T-cell (primary cell): ENCODE results near the gene GRIP2. TPM values are rescaled to one million over a fixed set of nuclear protein-coding genes. Genes with fewer than 3 reads are reported as not detected.

ENCODE experiments used
- ATAC-seq, 4 experiments: fragments of 200-7000 bp in 3 of 4; fragments of 150-1000 bp in 1 of 4; cut with Tn5 transposase; replicated peaks in 1 of 4; 1 replicate in 3 of 4; 2 replicates in 1 of 4; pipeline ENCODE4 v1.10.0; 2021; ENCODE audit warnings: moderate library complexity in 3 of 4, mild to moderate bottlenecking in 2 of 4, moderate number of reproducible peaks in 1 of 4
- CTCF ChIA-PET, 2 donors: fragments of 300-600 bp; sonication (Branson Sonifier 250); formaldehyde crosslinking; loops; one replicate each; lab custom pipeline; 2022; ENCODE audit warnings: antibody characterized with exemption in 2 of 2; lab: Charles Lee
- POLR2A ChIA-PET, 2 donors: fragments of 300-600 bp; sonication (Branson Sonifier 250); formaldehyde crosslinking; loops; one replicate each; lab custom pipeline; 2022; ENCODE audit warnings: antibody characterized with exemption in 2 of 2; lab: Charles Lee
- DNase-seq, 35 experiments: peaks; one replicate each; pipeline versions ENCODE4 v3.0.0 to v3.0.0-alpha.2; 2013 to 2023
- H3K27ac ChIP-seq: one replicate; pipeline ENCODE4 v1.5.1; 2013; ENCODE audit warnings: low read length
- H3K27me3 ChIP-seq, 2 experiments: replicated peaks in 1 of 2; 1 replicate in 1 of 2; 2 replicates in 1 of 2; pipeline versions ENCODE4 v1.6.1 to v1.7.0; 2013; ENCODE audit warnings: low read length in 1 of 2, mixed read lengths in 1 of 2; ENCODE audit not compliant: control insufficient read depth in 2 of 2, insufficient read depth in 2 of 2; ENCODE audit errors: extremely low read depth in 1 of 2
- H3K36me3 ChIP-seq, 2 donors: 1 replicate in 1 of 2; 2 replicates in 1 of 2; pipeline versions ENCODE4 v1.6.1 to v1.7.0; 2013; ENCODE audit warnings: low read length in 1 of 2; ENCODE audit not compliant: control insufficient read depth in 2 of 2, insufficient read depth in 1 of 2; ENCODE audit errors: extremely low read depth in 1 of 2
- H3K4me1 ChIP-seq, 2 experiments: 1 replicate in 1 of 2; 2 replicates in 1 of 2; pipeline versions ENCODE4 v1.6.1 to v1.7.0; 2013; ENCODE audit warnings: low read length in 2 of 2, mixed read lengths in 1 of 2; ENCODE audit not compliant: insufficient read depth in 2 of 2, control insufficient read depth in 1 of 2; ENCODE audit errors: extremely low read depth in 1 of 2
- H3K4me3 ChIP-seq, 2 donors: 1 replicate in 1 of 2; 2 replicates in 1 of 2; pipeline versions ENCODE4 v1.5.1 to v1.7.0; 2013; ENCODE audit warnings: mild to moderate bottlenecking in 2 of 2, low read length in 1 of 2, moderate library complexity in 1 of 2; ENCODE audit not compliant: control insufficient read depth in 1 of 2; ENCODE audit errors: extremely low read depth in 1 of 2
- H3K9me3 ChIP-seq: 2 replicates; pipeline ENCODE4 v1.7.0; 2013
- H3K27ac Mint-ChIP-seq, 2 donors: one replicate each; pipeline ENCODE4 v1.8.0; 2020 to 2021; ENCODE audit warnings: mild to moderate bottlenecking in 2 of 2, mixed read lengths in 2 of 2
- H3K27me3 Mint-ChIP-seq, 2 donors: one replicate each; pipeline ENCODE4 v1.8.0; 2021 to 2022; ENCODE audit warnings: mixed read lengths in 2 of 2
- H3K36me3 Mint-ChIP-seq: one replicate; pipeline ENCODE4 v1.8.0; 2021; ENCODE audit warnings: mixed read lengths
- H3K4me1 Mint-ChIP-seq, 3 donors: one replicate each; pipeline ENCODE4 v1.8.0; 2020 to 2022; ENCODE audit warnings: mixed read lengths in 3 of 3, mild to moderate bottlenecking in 1 of 3
- H3K4me3 Mint-ChIP-seq, 3 donors: one replicate each; pipeline ENCODE4 v1.8.0; 2020 to 2022; ENCODE audit warnings: mild to moderate bottlenecking in 3 of 3, mixed read lengths in 3 of 3, moderate library complexity in 3 of 3
- H3K9me3 Mint-ChIP-seq, 3 donors: one replicate each; pipeline ENCODE4 v1.8.0; 2020 to 2022; ENCODE audit warnings: mixed read lengths in 3 of 3
- whole genome bisulfite sequencing: methylation state at CpG from one replicate; pipeline ENCODE4 v1.1.5; 2013; ENCODE audit warnings: missing lambda C conversion rate; ENCODE audit not compliant: insufficient coverage; 5-methylcytosine and 5-hydroxymethylcytosine counted together
- total RNA-seq, 35 experiments: library from RNA in 6 of 35; stranded (reverse) in 6 of 35; fragments of 120-200 nt in 1 of 35; gene quantifications; one replicate each; pipeline versions ENCODE4 v1.2.1 to v1.2.4 and lab custom pipeline; 2013 to 2026

The GRIP2 gene
- total RNA-seq, 5 donors from 2014 or later (not counting 1 experiment from before 2014, with no cell fraction given), result 0.20 TPM; not detected in 4

DNA sequence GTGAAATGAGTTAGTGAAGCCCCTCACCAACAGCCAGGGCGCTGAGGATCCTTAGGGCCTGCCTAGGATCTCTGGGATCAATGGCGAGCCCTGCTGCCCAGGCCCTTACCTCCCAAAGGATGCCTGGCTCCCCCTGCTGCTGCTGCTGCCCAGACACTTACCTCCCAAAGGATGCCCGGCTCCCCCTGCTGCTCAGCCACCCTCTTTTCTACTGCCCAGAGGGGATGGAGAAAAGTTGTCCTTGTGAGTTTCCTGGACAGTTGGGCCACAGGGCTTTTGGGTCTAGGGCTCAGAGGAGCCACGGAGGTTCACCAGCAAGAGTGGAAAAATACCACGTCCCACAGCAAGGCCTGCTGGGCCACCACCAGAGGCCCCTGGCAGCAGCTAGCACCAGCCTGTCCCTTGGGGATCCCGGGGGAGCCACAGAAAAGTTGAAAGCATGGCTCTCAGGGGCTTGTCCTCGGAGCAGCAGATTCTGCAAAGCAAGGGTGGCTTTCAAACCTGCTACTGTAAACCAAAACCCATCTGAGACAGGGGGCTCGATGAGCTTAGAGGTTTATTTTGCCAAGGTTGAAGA lies 78.3 kb downstream of the GRIP2 start:
- Mint-ChIP-seq H3K4me1 (peaks cover 0 to 4% (median 0%) of the 10 kb centered on the region in 3 donors), H3K9me3 (no peaks in the 10 kb centered on the region), H3K27me3 (no peaks in the 10 kb centered on the region), H3K4me3 (no peak overlapping the region), H3K27ac (no peak overlapping the region), H3K36me3 (peaks cover 31% of the 10 kb centered on the region)
- H3K4me3 ChIP-seq, result no peak overlapping the region
- no peaks in the 10 kb centered on the region for H3K27me3 ChIP-seq
- ATAC-seq (peak; percentile 48 to 74 (median 64)), DNase-seq (peak in 29 of 35 experiments; percentile 13 to 63 (median 31))
- H3K4me1 ChIP-seq, result no peaks in the 10 kb centered on the region
- POLR2A ChIA-PET, result no interaction called here
- no peak overlapping the region for H3K27ac ChIP-seq
- peaks cover 25 to 75% of the 10 kb centered on the region in 2 donors for H3K36me3 ChIP-seq
- H3K9me3 ChIP-seq, result no peaks in the 10 kb centered on the region
- CTCF ChIA-PET, result interaction anchor here in 1 of 2 donors (1.1 to 2.8 kb wide), 3 partner anchors 24 to 565 kb away, joined by 3 to 10 read pairs (median 9); partner anchors contain the start of gene SLC6A6
- WGBS, result 90% methylated on average over 5 of the region's 8 CpGs

DNA sequence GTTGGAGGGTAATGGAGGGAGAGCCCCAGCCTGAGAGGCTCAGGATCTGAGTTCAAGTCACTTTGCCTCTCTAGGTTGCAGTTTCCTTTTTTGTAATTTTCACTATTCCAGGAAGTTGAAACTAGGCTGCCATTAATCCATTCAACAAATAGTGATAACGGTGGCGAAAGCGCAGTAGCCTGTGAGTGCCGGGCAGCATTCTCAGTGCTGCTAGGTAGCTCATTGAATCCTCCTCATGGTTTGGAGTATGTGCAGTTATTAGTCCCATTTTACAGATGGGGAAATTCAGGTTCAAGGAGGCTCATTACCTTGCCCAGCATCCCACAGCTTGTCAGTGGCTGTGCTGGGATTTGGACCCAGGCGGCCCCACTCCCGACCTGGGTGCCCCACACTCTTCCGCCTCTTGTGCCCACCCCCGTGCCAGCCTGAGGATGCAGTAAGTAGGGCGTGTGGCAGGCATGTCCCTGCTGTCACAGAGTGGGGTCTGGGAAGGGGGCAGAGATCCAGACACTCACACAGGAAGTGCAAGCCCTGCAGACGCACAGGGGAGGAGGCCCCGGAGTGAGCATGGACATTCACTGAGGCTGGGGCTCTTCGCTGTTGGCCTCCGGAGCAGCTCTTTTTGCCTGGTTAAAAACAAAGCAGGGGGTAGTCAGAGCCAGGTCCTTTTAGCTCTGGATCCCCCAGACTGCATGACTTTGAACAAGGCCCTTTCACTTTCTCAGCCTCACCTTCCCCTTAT lies 79.0 kb downstream of the GRIP2 start:
- peak in 1 of 4 experiments; percentile 15 for ATAC-seq
- Mint-ChIP-seq H3K9me3 (no peaks in the 10 kb centered on the region), H3K4me1 (peaks cover 0 to 4% (median 0%) of the 10 kb centered on the region in 3 donors), H3K27me3 (no peaks in the 10 kb centered on the region), H3K36me3 (peaks cover 31% of the 10 kb centered on the region), H3K4me3 (no peak overlapping the region), H3K27ac (no peak overlapping the region)
- POLR2A ChIA-PET, result no interaction called here
- DNase-seq, result no peak
- 91% methylated on average over 9 of the region's 13 CpGs for WGBS
- Histone ChIP-seq H3K36me3 (peaks cover 22 to 70% of the 10 kb centered on the region in 2 donors), H3K4me3 (no peak overlapping the region), H3K4me1 (no peaks in the 10 kb centered on the region), H3K9me3 (no peaks in the 10 kb centered on the region), H3K27ac (no peak overlapping the region), H3K27me3 (no peaks in the 10 kb centered on the region)
- CTCF ChIA-PET, result interaction anchor here in 1 of 2 donors (1.1 to 2.8 kb wide), 3 partner anchors 25 to 564 kb away, joined by 3 to 10 read pairs (median 9); partner anchors contain the start of gene SLC6A6

DNA sequence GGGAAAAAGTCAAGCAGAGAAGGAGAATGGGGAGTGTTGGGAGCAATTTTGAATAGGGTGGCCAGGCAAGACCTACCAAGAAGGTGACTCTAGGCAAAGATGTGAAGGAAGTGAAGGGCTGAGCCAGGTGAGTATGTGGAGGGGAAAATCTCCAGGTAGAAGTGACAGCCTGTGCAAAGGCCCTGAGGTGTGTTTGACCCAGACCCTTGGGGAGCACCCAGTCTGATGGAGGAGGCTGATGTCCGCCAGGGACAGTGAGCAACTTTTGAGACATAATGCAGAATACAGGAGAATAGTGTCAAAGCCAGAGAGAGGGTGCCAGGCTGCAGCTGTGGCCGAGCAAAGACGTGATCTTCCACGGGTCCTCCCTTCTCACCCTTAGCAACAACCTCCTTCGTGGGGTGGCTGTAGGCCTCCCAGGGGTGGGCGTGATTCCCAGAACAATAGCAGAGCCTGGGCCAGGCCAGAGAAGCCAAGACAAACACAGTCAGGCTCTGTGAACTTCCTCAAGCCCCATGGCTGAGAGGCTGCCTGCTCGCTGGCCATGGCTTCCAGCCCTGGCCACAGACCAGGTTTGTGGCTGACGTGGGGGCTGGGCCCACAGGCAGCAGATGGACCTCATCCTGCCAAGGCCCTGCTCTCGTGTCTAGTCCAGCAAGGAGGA lies 79.7 kb downstream of the GRIP2 start:
- Mint-ChIP-seq H3K4me3 (no peak overlapping the region), H3K27ac (peak overlapping the region; percentile 68 to 71), H3K9me3 (no peaks in the 10 kb centered on the region), H3K4me1 (peaks cover 0 to 4% (median 0%) of the 10 kb centered on the region in 3 donors), H3K27me3 (no peaks in the 10 kb centered on the region), H3K36me3 (peaks cover 33% of the 10 kb centered on the region)
- H3K9me3 ChIP-seq, result no peaks in the 10 kb centered on the region
- H3K27ac ChIP-seq, result no peak overlapping the region
- H3K27me3 ChIP-seq, result no peaks in the 10 kb centered on the region
- peaks cover 22 to 71% of the 10 kb centered on the region in 2 donors for H3K36me3 ChIP-seq
- H3K4me3 ChIP-seq, result no peak overlapping the region
- ATAC-seq (no peak), DNase-seq (no peak)
- WGBS, result 97% methylated on average over 3 of the region's 9 CpGs
- ChIA-PET POLR2A (no interaction called here), CTCF (interaction anchor here in 1 of 2 donors (2.7 to 2.8 kb wide), 2 partner anchors 58 to 564 kb away, joined by 9 to 10 read pairs; partner anchors contain the start of gene SLC6A6)
- H3K4me1 ChIP-seq, result no peaks in the 10 kb centered on the region

DNA sequence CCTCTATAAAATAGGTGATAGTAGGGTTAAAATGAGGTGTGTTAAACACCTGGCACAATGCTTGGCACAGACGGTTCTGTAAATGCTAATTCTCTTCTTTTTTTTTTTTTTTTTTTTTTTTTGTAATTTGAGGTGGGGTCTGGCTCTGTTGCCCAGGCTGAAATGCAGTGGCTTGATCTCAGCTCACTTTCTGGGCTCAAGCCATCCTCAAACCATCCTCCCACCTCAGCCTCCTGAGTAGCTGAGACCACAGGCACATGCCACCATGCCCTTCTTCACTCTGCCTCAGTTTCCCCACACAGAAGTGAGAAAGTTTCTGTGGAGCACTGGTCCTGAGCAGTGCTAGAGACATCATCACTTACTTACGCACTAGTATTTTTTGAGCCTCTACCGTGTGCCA lies 80.4 kb downstream of the GRIP2 start:
- H3K4me3 Mint-ChIP-seq, result no peak overlapping the region

DNA sequence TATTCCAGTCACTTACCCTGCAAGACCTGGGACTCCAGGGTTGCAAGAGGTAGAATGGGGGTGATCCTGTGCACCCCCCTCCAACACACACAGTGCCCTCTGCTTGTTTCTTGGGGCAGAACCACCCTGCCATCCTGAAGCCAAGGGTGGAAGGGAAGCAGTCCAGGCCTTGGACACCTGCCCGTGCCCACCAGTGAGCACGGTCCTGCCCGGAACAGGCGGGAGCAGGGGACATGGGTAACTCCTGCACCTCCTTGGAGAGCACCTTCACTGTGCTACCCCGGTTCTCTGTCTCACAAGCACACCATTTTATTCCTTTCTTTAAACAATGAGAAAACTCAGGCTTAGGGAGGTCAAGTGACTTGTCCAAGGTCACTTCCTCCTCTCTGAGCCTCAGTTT lies 80.8 kb downstream of the GRIP2 start:
- peak overlapping the region in 1 of 2 donors; percentile 55 for H3K27ac Mint-ChIP-seq
- no peaks in the 10 kb centered on the region for H3K27me3 Mint-ChIP-seq
- H3K36me3 Mint-ChIP-seq, result peaks cover 35% of the 10 kb centered on the region
- POLR2A ChIA-PET, result no interaction called here
- Histone ChIP-seq H3K36me3 (peaks cover 16 to 66% of the 10 kb centered on the region in 2 donors), H3K27ac (no peak overlapping the region), H3K4me1 (no peaks in the 10 kb centered on the region), H3K27me3 (no peaks in the 10 kb centered on the region), H3K9me3 (no peaks in the 10 kb centered on the region), H3K4me3 (no peak overlapping the region)
- no peaks in the 10 kb centered on the region for H3K9me3 Mint-ChIP-seq
- H3K4me3 Mint-ChIP-seq, result no peak overlapping the region
- DNase-seq (no peak), ATAC-seq (no peak)
- H3K4me1 Mint-ChIP-seq, result peaks cover 0 to 4% (median 0%) of the 10 kb centered on the region in 3 donors
- WGBS, result 94% methylated on average over 4 of the region's 5 CpGs
- CTCF ChIA-PET, result interaction anchor here (0.5 to 1.1 kb wide), 3 partner anchors 57 to 219 kb away, joined by 3 to 6 read pairs (median 3); partner anchors contain the start of gene SLC6A6 (in 2 of the 2)

More for the DNA sequence above, 80.4 kb downstream of the GRIP2 start:
- Mint-ChIP-seq H3K27me3 (no peaks in the 10 kb centered on the region), H3K36me3 (peaks cover 36% of the 10 kb centered on the region), H3K27ac (peak overlapping the region; percentile 68 to 71), H3K4me1 (peaks cover 0 to 4% (median 0%) of the 10 kb centered on the region in 3 donors), H3K9me3 (no peaks in the 10 kb centered on the region)
- ATAC-seq (no peak), DNase-seq (no peak)
- Histone ChIP-seq H3K36me3 (peaks cover 16 to 68% of the 10 kb centered on the region in 2 donors), H3K27ac (no peak overlapping the region), H3K4me1 (no peaks in the 10 kb centered on the region), H3K27me3 (no peaks in the 10 kb centered on the region), H3K4me3 (no peak overlapping the region), H3K9me3 (no peaks in the 10 kb centered on the region)
- ChIA-PET CTCF (no interaction called here), POLR2A (no interaction called here)
- WGBS, result 77% methylated on average over 2 of the region's 3 CpGs
